SIG-M5 (cell line): Measurements from ENCODE around the gene RASA2.

Experiments
- DNase-seq: peaks from one replicate; lab custom pipeline; 2025; lab: John Stamatoyannopoulos, UW

Gene RASA2

DNA sequence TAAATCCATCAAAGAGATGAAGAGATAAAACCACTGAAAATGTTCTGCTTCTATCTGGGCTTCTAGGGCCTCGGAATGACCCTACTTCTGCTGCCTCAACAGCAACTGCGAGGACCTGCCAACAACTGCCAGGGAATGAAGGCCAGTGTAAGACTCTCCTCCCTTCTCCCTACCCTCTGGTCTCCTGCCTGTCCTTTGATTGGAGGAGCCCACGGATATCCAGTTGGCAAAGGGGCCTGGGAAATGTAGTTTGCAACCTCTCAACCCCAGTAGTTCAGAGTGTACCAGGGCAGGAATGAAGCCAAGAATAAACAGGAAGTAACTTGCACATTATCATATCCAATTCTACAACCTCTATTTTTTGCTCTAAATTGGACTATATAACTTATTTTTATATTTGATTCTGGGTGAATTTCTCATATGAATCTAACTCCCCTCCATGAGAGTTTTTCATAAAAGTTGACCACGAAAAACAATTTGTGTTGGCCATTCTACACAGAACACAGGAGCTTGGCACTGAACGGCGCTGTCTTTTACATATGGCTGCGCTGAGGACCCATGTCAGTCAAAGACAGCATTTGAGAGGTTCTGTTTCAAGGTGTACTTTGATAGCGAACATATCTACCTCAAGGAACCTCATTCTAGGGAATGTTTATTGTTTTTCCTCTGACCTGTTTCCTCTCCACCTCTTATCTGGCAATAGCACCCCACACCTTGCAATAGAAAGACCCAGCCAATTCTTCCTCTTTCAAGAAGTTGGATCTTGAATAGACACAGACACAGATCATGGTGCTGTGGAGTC is 160.1 kb downstream of the RASA2 start:
- DNase-seq = peak; percentile 54

DNA sequence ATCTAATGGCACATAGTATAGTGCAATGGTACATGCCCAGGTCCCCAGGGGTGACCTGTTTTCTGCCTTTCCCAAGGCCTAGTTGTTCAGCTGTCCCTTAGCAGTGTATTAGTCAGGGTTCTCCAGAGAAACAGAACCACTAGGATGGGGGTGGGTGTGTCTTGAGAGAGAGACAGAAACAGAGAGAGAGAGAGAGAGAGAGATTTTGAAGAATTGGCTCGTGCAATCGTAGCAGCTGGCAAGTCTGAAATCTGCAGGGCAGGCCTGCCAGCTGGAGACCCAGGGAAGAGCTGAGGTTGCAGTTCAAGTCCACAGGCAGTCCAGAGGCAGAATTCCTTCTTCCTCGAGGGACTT is 160.7 kb downstream of the RASA2 start:
- DNase-seq = no peak

DNA sequence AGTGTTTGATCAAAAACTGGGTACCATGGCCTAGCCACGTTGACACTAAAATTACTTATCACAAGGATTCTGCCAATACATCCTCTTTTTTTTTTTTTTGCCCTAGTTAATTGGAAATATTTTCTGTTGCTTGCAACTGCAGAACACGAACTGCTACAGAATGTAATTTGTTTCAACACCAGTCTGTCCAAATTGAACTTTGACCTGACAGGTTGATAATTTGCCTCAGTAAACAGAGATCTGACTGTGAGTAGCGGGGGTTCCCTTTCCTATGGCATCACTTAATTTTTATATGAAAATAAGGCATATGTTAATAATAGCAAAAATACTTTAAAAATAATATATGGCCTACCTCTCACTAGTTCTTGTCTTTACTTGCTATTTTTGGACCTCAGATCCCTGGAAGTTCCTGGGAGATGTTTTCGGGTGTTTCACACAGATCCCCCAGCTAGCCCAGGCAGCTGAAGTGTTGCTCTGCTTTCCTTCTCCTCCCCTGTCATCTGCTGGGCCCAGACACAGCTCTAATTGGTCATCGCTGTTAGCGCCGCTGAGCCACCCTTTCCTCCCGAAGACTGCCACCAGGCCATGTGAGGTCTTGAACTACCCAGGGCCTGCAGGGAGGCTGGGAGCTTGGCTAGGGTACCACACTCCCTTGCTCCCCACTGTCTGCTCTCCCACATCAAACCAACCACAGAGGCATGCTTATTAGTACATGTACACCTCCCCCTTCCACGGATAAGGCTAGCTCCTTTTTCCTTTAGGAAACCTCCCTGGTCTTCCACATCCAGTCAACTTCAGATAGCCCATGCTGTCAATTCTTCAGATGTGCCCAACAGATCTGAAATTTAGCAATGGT is 161.5 kb downstream of the RASA2 start:
- DNase-seq = no peak

GRCh38 chr3:141649871-141650270 is 163.0 kb downstream of the RASA2 start:
- DNase-seq = no peak

GRCh38 chr3:141650783-141651182 is 164.0 kb downstream of the RASA2 start:
- no peak for DNase-seq

- DNase-seq = no peak
Observed at GRCh38 chr3:141651409-141651808, 164.6 kb downstream of the RASA2 start.

DNA sequence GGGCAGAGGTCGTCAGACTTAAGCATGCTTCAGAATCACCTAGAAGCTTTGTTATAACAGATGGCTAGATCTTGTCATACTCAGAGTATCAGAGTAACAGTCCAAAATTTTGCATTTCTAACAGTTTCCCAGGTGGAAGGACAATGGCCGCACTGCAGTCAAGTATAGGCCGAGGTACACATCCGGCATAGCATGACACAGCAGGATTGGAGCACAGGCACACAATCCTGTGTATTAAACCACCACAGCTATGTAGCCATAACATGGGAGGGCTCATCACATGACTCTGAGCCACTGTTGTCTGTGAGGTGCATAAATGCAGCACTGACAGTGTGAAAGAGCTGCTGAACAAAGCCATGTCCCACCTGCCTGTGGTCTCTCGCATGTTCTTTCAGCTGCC is 165.5 kb downstream of the RASA2 start:
- DNase-seq = no peak

DNA sequence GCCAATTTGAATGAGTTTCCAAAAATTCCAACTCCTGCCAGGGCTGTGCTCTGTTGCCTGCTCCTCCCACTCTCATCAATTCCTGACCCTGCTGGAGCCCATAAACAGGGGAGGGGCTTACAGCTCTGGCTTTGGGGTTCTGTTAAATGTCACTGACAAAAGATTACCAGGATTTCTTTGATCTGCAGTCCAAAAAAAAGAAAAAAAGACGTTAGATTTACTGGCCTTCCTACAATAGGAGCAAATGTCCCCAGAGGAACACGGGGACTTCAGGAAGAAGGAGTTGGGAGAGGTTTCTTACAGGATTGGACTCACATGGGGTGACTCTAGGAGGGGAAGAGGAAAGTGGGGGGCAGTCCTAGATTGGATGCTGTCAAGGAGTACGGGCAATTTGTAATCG is 167.0 kb downstream of the RASA2 start:
- DNase-seq = no peak

- no peak for DNase-seq
Observed at GRCh38 chr3:141655801-141656200, 169.0 kb downstream of the RASA2 start.

DNA sequence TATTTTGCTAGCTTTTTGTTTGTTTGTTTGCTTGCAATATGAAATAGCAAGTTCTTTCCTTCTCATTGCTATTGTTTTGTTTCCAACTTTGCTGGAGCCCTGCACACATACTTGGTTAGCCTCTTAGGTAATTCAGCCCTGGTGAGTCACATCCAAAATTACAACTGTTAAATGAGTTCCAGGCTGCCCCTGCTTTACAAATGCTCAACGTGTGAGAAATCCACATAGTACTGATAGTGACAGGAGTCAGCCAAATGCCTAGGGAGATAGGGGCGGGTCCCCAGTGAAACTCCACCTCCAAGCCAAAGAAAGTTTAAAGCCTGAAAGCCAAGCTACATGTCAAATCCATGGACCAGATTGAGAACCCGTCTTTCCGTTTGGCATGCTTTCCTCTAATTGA is 169.9 kb downstream of the RASA2 start:
- no peak for DNase-seq

DNA sequence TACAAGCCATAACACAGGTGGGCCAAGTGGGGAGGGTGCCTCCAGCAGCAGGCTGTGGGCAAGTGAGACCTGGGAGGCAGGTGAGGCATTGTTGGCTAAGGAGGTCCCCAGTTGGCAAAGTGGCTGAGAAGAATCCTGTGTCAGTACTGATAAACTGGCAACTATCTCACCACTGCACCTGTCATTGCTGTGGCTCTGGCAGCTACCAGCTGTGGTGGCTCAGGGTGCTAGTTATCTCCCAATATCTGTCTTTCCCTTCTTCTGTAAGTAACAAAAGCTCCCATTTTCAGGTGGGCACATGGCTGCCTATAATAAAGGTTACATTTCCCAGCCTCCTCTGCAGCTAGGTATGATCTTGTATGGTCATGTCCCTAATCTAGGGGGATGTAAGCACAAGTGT is 170.7 kb downstream of the RASA2 start:
- DNase-seq = no peak

DNA sequence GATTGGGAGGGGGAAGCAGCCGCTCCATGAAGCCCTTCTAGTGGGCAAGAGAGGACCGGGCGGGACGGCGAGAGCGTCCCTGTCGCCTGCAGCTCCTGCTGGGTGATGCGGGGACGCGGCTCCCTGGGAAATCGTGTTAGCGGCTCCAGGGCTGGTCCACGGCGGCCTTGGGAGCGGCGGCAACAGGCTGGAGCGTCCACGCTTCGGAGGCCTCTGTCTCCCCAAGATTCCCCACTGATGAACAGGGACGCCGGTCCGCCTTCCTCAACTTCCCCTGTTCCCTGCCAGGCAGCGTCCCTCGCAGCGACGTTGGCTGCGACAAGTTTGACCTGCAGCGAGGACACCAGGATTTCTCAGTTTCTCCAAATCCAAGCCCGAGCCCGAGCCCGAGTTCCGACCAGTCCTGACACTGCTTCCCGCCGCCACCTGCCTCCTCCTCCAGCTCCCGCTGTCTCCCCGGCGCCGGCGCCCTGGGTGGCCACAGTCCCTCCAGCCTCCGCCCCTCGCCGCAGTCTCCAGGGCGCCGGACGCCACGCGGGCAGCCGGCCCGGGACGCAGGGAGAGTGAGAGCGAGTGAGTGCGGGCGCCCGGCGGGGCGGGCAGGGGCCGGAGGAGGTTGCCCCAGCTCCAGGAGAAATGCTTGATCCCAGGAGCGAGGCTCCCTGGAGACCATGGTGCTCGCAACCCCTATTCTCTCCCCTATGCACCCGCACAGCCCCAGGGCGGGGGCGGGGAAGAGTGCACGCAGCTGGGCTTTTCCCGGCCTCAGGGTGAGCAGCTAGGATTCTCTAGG is 173.2 kb downstream of the RASA2 start:
- no peak for DNase-seq

- no peak for DNase-seq
Observed at GRCh38 chr3:141660614-141660947, 173.8 kb downstream of the RASA2 start.

- DNase-seq = no peak
Observed at GRCh38 chr3:141661229-141662196, 174.7 kb downstream of the RASA2 start.

GRCh38 chr3:141663993-141664392 is 177.2 kb downstream of the RASA2 start:
- no peak for DNase-seq
